ENCODE measurements around the gene SLU7.
A peak's percentile ranks its signal among the peaks of the same experiment; 100 is the strongest.

Gene SLU7

DNA sequence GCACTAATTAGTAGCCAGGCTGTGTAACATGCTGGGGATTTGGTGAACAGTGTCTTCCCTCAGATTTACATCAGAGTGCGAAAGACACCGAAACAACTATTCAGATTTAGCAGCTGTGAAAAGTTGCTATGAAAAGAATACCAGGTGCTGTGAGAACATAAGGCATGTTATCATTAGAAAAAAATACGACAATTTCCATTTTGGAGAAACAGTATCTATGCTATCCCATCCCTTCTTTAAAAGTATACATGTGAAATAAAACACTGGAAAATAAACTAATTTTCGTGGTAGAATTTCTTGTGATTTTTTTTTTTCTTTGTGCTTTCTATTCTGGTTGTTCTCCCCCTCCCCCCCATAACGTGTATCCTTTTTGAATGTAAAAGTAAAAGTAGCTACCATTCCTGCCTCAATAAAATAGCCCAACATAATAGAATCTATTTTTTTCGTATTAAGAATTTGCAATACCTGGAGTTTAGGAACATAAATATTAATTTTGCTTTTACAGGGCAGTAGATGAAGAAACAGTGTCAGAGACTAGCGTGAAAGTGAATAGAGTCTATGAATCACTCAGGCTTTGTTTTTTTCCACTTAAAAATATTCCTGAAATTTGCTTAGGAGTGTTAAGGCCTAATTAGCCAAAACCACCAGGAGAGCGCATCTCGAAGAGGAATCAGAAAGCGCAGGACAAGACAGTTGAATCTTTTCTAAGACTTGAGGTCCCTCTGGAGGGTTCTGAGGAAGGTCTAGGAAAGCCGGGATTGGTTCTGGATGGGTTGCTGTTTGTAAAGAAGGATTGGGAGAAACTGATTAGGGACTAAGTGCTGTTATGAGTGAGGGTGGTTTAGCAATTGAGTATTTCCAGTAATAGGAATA, 813 bp upstream of the SLU7 start:
- DNase-seq (ENCODE audit: low spot score): no peak

DNA sequence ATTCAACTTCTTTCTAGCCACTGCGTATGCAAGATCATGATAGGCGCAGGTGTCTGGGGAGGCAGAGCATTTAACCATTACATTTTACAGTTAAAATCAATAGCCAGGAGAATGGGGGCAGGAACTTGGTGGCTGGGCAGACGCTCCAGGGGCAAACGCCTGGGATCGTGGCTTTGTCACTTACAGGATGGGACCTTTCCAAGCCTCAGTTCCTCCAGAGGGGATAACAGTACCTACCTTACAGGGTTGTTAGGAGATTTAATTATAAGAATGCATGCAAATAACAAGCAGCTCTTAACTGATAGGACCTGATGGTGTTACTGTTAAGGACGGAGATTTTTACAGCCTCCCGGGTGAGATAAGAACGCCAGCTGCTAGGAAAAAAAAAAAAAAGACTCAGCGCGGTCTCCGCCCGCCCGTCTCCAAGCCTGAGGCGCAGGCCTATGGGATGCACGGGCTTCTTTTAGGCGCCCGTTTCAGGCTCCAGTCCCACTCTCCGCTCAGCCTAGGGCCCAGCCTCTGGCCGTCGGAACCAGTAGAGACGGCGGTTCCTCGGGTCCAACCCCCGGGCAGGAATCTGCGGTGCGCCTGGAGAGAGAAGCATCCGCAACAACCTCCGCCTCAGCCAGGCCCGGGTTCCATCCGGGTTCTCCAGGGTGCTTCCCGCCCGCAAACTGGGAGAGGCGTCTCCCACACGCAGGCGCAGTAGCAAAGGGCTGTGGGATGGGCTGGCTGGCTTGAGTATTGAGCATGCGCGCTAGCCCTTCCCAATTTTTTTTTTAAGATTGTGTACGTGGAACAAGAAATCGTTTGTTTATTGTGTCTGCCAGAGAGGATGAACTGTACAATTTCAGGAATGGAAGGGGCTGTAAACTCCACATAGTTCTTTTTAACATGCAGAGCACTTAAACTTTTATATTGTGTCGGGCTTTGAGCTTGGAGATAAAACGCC, 19.2 kb downstream of the SLU7 start, which contains the start of gene FAM200C:
Gene FAM200C (minus strand): TSS at position 653 of the 952 bp plus-strand sequence. CDS start 4,564 bp downstream, outside the sequence.
- peak; percentile 80 for DNase-seq (ENCODE audit: low spot score)

DNA sequence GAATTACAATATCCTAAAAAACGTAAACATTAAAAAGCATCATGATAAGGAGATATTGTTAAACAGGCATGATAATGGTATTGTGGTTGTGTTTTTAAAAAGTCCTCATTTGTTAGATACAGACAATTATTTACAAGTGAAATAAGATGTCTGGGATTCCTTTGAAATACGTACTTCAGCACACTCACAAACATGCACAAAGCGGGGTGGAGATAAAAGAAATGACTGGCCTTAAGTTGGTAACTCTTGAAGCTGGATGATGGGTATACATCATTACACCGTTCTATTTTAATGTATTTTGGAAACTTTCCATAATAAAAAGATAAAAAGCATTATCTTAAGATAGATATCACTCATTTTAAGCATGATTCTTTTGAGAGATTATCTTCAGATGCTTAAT, 20.1 kb downstream of the SLU7 start:
- no peak for DNase-seq (ENCODE audit: low spot score)

DNA sequence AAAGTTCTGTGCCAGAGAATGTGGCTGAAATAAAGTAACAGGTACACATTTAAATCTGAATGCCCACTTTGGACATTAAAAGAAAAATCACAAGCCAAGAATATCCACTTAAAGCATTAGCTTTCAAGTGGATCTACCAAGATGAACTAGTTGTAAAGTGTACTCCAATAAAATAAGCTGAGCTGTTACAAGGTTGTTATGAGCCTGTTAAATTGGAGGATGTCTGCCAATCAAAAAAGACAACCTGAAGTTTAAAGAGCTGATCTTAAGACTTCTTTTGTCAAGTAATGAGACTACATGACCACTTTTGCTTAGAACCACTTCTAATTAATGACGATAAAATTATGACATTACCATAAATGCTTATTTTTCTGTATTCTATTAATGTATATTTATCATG, 21.4 kb downstream of the SLU7 start:
- DNase-seq (ENCODE audit: low spot score): no peak

- no peak for DNase-seq (ENCODE audit: low spot score)
These were observed 23.8 kb downstream of the SLU7 start for GRCh38 chr5:160395111-160395510.

- DNase-seq (ENCODE audit: low spot score): peak; percentile 42
These were observed 27.8 kb downstream of the SLU7 start for GRCh38 chr5:160390787-160391696.

- DNase-seq (ENCODE audit: low spot score): no peak
These were observed 31.4 kb downstream of the SLU7 start for GRCh38 chr5:160387445-160387844.

- DNase-seq (ENCODE audit: low spot score): no peak
These were observed 33.4 kb downstream of the SLU7 start for GRCh38 chr5:160385496-160385895.

GRCh38 chr5:160384681-160385080, 34.2 kb downstream of the SLU7 start:
- DNase-seq (ENCODE audit: low spot score): no peak

DNA sequence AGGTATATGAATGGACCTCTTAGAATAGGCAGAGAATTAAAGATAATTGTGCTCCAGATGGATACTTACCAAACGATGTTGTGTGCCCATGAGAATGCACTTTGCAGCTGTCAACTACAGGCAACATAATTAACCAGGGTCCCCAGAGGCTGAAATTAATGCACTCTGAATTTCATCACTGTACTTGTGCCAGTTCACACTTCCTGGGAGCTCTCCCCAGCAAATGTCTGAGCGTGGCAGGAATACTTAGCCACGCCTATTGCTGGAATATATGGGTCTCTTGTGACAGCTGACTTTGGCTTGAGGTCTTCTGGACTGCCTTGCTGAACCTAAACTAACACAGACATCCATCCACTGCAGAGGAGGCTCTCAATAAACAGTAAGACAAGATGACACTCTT, 36.5 kb downstream of the SLU7 start:
- no peak for DNase-seq (ENCODE audit: low spot score)

- no peak for DNase-seq (ENCODE audit: low spot score)
These were observed 38.8 kb downstream of the SLU7 start for GRCh38 chr5:160380041-160380440.

GRCh38 chr5:160379511-160379910, 39.4 kb downstream of the SLU7 start:
- DNase-seq (ENCODE audit: low spot score): no peak

DNA sequence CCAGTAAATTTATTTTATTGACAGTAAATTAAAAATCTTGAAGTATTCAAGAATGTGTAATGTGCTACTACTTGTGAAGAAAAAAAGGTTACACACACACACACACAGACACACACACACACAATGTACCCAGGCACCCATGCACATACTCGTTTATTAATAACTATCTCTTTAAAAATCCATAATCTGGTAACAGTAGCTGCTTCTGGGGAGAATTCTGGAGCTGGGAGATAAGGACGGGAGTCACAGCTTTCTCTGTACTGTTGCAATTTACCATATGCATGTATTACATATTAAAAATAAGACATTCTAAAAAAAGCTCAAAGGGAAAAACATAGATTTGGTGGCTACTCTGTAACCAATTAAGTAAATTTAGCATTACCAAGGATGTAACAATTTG, 40.6 kb downstream of the SLU7 start:
- no peak for DNase-seq (ENCODE audit: low spot score)

GRCh38 chr5:160377651-160378050, 41.2 kb downstream of the SLU7 start:
- no peak for DNase-seq (ENCODE audit: low spot score)

GRCh38 chr5:160376416-160376815, 42.5 kb downstream of the SLU7 start:
- no peak for DNase-seq (ENCODE audit: low spot score)

DNA sequence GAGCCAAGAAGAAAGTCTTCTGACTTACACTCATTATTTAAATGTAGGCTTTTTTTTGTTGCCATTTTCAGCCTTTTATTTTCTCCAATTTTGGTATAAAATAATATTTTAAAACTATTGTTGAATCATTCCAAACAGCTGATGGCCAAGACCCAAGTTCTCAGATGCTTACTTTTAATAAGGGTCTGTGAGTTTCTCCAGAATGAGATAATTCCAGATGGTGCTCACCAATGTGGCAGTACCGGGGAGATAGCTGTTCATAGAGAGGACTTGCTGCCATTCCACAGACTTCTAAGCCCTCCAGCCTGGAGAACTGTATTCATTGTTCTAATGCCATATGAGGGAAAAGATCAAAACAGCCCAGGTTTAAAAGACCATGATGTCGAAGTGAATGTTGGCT, 43.2 kb downstream of the SLU7 start:
- no peak for DNase-seq (ENCODE audit: low spot score)

GRCh38 chr5:160375166-160375565, 43.7 kb downstream of the SLU7 start:
- no peak for DNase-seq (ENCODE audit: low spot score)

DNA sequence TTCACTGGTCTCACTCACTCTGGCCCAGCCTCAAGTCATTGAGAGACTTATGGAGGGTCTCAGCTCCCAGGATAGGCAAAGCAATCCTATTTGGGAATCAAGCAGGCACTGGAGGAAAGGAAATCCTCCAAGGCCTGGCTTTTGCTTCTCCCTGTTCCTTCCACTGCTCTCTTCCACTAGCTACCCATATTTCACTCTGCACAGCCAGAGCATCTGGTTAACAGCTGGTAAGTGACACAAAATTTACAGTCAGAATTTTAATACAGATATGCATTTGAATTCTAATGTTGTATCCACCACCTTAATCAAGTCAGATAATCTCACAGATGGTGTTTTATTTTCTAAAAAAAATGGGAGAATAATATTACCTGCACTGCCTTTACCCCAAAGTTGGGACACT, 47.6 kb downstream of the SLU7 start:
- DNase-seq (ENCODE audit: low spot score): no peak

GRCh38 chr5:160370713-160371034, 48.2 kb downstream of the SLU7 start:
- DNase-seq (ENCODE audit: low spot score): no peak

DNA sequence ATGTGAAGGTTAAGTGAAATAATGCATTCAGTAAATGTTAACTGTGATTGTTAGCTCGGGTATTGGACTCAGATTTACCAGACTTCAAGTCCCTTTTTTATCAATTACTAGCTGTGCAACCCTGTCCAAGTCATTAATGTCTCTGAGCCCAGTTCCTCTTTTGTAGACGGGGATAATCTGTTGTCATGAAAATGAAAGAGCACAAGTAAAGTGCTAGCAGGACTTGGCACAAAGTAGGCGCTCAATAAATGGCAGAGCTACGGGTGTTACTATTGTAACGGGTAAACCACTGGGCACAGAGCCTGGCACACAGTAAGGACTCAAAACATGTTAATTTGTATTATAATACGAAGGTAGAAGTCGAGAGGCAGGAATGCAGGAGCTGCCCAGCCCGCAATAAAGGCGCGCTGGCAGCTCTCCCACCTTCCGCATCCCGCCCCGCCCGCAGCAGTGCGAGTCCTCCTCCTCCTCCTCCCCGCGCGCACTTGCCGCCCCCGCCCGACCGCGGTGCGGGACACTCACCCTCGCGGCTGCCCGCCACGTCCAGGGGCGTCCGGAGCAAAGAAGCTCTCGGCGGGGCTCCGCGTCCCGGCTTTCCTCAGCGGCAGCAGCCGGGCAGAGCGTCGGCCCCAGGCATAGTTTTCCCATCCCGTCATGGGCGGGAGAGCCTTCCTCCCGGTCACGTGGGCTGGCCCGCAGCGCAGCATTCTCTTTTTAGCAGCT, 48.7 kb downstream of the SLU7 start, which contains the start of gene C1QTNF2:
Gene C1QTNF2 (minus strand): TSS at position 637 of the 723 bp plus-strand sequence. CDS start 15,615 bp downstream, outside the sequence.
- DNase-seq (ENCODE audit: low spot score): no peak

DNA sequence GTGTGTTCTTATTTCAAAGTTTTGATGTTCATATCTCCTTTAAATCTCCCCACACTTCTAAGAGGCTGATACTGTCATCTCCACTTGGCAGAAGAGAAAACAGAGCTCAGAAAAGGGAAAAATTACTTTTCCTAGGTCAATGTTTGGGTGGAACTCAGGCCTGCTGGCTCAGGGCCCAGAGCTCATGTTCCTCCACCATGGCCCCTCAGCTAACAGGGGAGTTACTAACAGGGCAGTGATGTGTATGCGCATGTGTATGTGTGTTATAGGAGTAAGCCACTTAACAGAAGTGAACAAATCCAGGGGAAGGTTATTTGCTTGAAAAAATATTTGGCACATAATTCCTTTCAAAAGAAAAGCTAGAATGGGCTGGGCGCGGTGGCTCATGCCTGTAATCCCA, 51.0 kb downstream of the SLU7 start:
- DNase-seq (ENCODE audit: low spot score): no peak

All from hematopoietic multipotent progenitor cell treated with erythropoietin and hydrocortisone succinate and interleukin-3 and kit ligand, for 17 days (in vitro differentiated cells).